ENCODE measurements around the gene IQCK.

DNA sequence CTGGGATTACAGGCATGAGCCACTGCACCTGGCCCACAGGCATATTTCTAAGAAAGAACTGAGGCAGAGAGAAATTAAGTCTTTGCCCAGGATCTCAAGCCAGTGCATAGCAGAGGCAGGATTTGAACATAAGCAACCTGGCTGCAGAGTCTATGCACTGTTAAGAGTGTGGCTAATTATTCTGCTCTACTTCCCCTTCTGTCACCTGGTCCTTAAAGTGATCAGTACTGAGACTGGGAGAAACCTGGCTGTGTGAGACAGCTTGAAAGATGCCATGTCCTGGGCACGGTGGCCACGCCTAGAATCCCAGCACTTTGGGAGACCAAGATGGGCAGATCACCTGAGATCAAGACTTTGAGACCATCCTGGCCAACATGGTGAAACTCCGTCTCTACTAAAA, 58.1 kb downstream of the IQCK start:
- TF ChIP-seq LEF1 (IDR thresholded peaks at IDR 0.05; ENCODE audit: borderline replicate concordance) = no peak
- TF ChIP-seq SP1 (IDR thresholded peaks at IDR 0.05) = no peak
- no peak for TF ChIP-seq BHLHE40 (IDR thresholded peaks at IDR 0.05; ENCODE audit: borderline replicate concordance)
- no peak for TF ChIP-seq HDGF (IDR thresholded peaks at IDR 0.05; ENCODE audit: borderline replicate concordance)
- no peak for TF ChIP-seq CTBP1 (IDR thresholded peaks at IDR 0.05; ENCODE audit: borderline replicate concordance)
- no peak for TF ChIP-seq ARNT (IDR thresholded peaks at IDR 0.05)
- no peak for TF ChIP-seq FOXM1 (IDR thresholded peaks at IDR 0.05; ENCODE audit: borderline replicate concordance)
- TF ChIP-seq ZNF384 (IDR thresholded peaks at IDR 0.05) = no peak
- no peak for TF ChIP-seq SUZ12 (IDR thresholded peaks at IDR 0.05)
- TF ChIP-seq ELF4 (IDR thresholded peaks at IDR 0.05) = no peak
- TF ChIP-seq FOXA1 (IDR thresholded peaks at IDR 0.05) = no peak
- TF ChIP-seq TARDBP (IDR thresholded peaks at IDR 0.05) = no peak
